Measurements from ENCODE around the gene PDK2. TPM values are rescaled to one million over a fixed set of nuclear protein-coding genes. Genes with fewer than 3 reads are reported as not detected.
A peak's percentile ranks its signal among the peaks of the same experiment; 100 is the strongest.

PDK2 gene
- total and polyA plus RNA-seq, 9 of the 15 experiments (the other 6 are each of a cell fraction or from before 2014, with no cell fraction given), result 0.03 to 2.5 (median 1.4) TPM

GRCh38 chr17:50151937-50152547 lies 56.9 kb downstream of the PDK2 start (continued):
- TF ChIP-seq, protein P1, sequence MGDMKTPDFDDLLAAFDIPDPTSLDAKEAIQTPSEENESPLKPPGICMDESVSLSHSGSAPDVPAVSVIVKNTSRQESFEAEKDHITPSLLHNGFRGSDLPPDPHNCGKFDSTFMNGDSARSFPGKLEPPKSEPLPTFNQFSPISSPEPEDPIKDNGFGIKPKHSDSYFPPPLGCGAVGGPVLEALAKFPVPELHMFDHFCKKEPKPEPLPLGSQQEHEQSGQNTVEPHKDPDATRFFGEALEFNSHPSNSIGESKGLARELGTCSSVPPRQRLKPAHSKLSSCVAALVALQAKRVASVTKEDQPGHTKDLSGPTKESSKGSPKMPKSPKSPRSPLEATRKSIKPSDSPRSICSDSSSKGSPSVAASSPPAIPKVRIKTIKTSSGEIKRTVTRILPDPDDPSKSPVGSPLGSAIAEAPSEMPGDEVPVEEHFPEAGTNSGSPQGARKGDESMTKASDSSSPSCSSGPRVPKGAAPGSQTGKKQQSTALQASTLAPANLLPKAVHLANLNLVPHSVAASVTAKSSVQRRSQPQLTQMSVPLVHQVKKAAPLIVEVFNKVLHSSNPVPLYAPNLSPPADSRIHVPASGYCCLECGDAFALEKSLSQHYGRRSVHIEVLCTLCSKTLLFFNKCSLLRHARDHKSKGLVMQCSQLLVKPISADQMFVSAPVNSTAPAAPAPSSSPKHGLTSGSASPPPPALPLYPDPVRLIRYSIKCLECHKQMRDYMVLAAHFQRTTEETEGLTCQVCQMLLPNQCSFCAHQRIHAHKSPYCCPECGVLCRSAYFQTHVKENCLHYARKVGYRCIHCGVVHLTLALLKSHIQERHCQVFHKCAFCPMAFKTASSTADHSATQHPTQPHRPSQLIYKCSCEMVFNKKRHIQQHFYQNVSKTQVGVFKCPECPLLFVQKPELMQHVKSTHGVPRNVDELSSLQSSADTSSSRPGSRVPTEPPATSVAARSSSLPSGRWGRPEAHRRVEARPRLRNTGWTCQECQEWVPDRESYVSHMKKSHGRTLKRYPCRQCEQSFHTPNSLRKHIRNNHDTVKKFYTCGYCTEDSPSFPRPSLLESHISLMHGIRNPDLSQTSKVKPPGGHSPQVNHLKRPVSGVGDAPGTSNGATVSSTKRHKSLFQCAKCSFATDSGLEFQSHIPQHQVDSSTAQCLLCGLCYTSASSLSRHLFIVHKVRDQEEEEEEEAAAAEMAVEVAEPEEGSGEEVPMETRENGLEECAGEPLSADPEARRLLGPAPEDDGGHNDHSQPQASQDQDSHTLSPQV (IDR thresholded peaks at IDR 0.05), result peak; percentile 43; the same call in 1 of the 2 replicates
- TF ChIP-seq MCM2 (IDR thresholded peaks at IDR 0.05; ENCODE audit: low read depth), result no peak
- no peak for TF ChIP-seq TAF1 (IDR thresholded peaks at IDR 0.05; ENCODE audit: control insufficient read depth, extremely low read depth, insufficient read depth, low read length, severe bottlenecking)
- TF ChIP-seq ZNF24 (IDR thresholded peaks at IDR 0.05), result no peak
- TF ChIP-seq SRSF3 (IDR thresholded peaks at IDR 0.05; ENCODE audit: insufficient read depth, low read length), result no peak
- TF ChIP-seq MYC (IDR thresholded peaks at IDR 0.05; ENCODE audit: low read depth, low read length), result peak; percentile 56
- TF ChIP-seq MYC (CRISPR knock-in tag; IDR thresholded peaks at IDR 0.05; ENCODE audit: borderline replicate concordance, low read depth), result no peak
- TF ChIP-seq ETV6 (IDR thresholded peaks at IDR 0.05; ENCODE audit: borderline replicate concordance in 1 of 2, low read depth in 2 of 2, low read length in 1 of 2), result peak; percentile 70 to 74; a peak in 2 of 4 replicates
- no peak for TF ChIP-seq ETV6 (CRISPR knock-in tag; IDR thresholded peaks at IDR 0.05; ENCODE audit: borderline replicate concordance)
- peak; percentile 65 to 86 for TF ChIP-seq KDM1A (IDR thresholded peaks at IDR 0.05)
- no peak for TF ChIP-seq KAT2B (IDR thresholded peaks at IDR 0.05; ENCODE audit: low read depth, low read length)
- no peak; the same call in 1 of the 2 replicates for TF ChIP-seq SMAD4 (CRISPR knock-in tag; conservative IDR thresholded peaks at IDR 0.05)
- peak; percentile 92 for TF ChIP-seq ELF1 (tag; IDR thresholded peaks at IDR 0.05)
- peak; percentile 76 for TF ChIP-seq MTA1 (IDR thresholded peaks at IDR 0.05; ENCODE audit: borderline replicate concordance)
- 0 out of 2 replicates have a peak, but pooled peaks have one; percentile 43 for TF ChIP-seq CREB3 (tag; conservative IDR thresholded peaks at IDR 0.05; ENCODE audit: low read depth)
- TF ChIP-seq NFIC (IDR thresholded peaks at IDR 0.05), result no peak; the same call in 1 of the 2 replicates
- no peak for TF ChIP-seq E2F3 (CRISPR knock-in tag; IDR thresholded peaks at IDR 0.05)
- no peak for TF ChIP-seq COPS2 (conservative IDR thresholded peaks at IDR 0.05)
- TF ChIP-seq ZFX (CRISPR knock-in tag; IDR thresholded peaks at IDR 0.05), result peak; percentile 66
- TF ChIP-seq SNIP1 (IDR thresholded peaks at IDR 0.05; ENCODE audit: low read depth), result no peak
- no peak for TF ChIP-seq ZNF699 (CRISPR knock-in tag; IDR thresholded peaks at IDR 0.05; ENCODE audit: insufficient replicate concordance)
- TF ChIP-seq, protein P2, sequence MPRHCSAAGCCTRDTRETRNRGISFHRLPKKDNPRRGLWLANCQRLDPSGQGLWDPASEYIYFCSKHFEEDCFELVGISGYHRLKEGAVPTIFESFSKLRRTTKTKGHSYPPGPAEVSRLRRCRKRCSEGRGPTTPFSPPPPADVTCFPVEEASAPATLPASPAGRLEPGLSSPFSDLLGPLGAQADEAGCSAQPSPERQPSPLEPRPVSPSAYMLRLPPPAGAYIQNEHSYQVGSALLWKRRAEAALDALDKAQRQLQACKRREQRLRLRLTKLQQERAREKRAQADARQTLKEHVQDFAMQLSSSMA (CRISPR knock-in tag; IDR thresholded peaks at IDR 0.05), result no peak
- no peak for TF ChIP-seq SREBF1 (IDR thresholded peaks at IDR 0.05; ENCODE audit: borderline replicate concordance, low read depth, low read length)
- no peak for TF ChIP-seq MCM3 (IDR thresholded peaks at IDR 0.05)
- no peak for TF ChIP-seq FOXK1 (CRISPR knock-in tag; IDR thresholded peaks at IDR 0.05; ENCODE audit: borderline replicate concordance)

Measured in K562 (cell line).